Epithelial cell of proximal tubule (primary cell): ENCODE results near the gene LRBA. TPM values are rescaled to one million over a fixed set of nuclear protein-coding genes. Genes with fewer than 3 reads are reported as not detected.
"Not testable (repeated sequence)": the region's sequence is repeated elsewhere in the genome, so short reads cannot be mapped to it uniquely, and the experiment has no call there.

ENCODE experiments used
- DNase-seq: peaks from one replicate; pipeline ENCODE4 v3.0.0-alpha.2; 2011; ENCODE audit warnings: low read depth
- H3K4me3 ChIP-seq: 2 replicates; pipeline ENCODE4 v1.5.1; 2011; ENCODE audit warnings: low read depth, mild to moderate bottlenecking, low read length
- CTCF ChIP-seq: conservative IDR thresholded peaks from 2 replicates; pipeline ENCODE4 v1.5.1; 2012; ENCODE audit warnings: low read depth, mild to moderate bottlenecking, low read length
- total RNA-seq: library from RNA; depleted of rRNA; stranded (reverse); fragments of >200 nt; gene quantifications from 2 replicates; pipeline ENCODE4 v1.2.3, GENCODE V29; 2015

LRBA gene
- total RNA-seq, 1 donor from 2014 or later: 58.9 TPM

GRCh38 chr4:150562250-150562649 lies 452.8 kb downstream of the LRBA start:
- no peak for TF ChIP-seq CTCF
- H3K4me3 ChIP-seq: no peak overlapping the region
- DNase-seq: no peak

DNA sequence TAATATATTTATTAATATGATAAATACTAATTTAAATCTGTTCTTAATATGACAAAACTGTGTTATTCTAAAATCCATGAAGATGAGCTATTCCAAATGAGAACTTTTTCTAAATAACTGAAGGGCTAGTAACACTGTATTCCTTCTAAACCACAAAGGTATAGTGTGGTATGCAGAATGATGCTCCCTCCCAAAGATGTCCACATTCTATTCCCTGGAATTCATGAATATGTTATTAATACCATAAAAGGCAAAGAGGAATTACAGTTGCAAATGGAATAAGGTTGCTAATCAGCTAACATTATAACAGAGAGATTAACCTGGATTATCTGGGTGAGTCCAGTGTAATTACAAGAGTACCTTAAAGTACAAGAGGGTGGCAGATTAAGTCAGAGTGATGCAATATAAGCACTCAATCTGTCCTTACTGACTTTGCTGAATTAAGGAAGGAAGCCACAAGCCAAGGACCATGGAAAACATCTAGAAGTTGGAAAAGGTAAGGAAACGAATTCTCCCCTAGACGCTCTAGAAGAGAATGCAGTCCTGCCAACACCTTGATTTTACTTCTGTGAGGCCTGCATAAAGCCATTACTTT lies 453.8 kb downstream of the LRBA start:
- H3K4me3 ChIP-seq: no peak overlapping the region
- no peak for TF ChIP-seq CTCF
- no peak for DNase-seq

- not testable (repeated sequence) for H3K4me3 ChIP-seq, DNase-seq
Observed at GRCh38 chr4:150557811-150558210, 457.3 kb downstream of the LRBA start.

DNA sequence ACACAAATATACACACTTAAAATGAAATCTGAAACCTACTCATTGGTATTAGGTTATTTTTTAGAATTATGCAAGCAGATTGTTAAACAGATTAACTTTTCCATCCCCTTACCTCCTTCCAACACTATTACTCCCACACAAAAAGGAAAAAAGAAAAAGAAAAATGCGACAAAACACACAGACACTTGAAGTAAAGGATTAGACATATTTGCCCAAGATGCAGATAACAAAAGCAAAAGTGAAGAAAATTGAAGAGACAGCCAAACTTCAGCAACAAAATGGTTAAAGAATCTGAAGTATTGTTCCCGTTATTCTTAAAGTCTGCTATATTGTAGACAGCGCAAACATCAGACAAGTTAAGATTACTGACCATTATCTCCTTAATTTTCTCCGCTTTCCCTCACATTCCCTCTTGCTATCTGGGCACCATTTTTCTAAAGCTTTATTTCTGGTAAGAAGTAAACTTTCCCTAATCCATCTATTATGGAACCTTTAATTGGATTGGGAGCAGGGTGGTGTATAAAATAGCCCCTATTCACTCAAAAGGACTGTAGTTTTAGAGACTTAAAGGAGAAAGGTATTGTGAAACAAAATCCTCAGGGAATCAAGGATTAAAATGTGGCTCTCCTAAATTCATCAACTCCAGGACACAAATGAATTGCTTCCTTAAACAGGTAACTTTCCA lies 467.8 kb downstream of the LRBA start:
- TF ChIP-seq CTCF: no peak
- no peak for DNase-seq
- H3K4me3 ChIP-seq: no peak overlapping the region

GRCh38 chr4:150546286-150546685 lies 468.8 kb downstream of the LRBA start:
- DNase-seq: no peak
- TF ChIP-seq CTCF: no peak
- no peak overlapping the region for H3K4me3 ChIP-seq

DNA sequence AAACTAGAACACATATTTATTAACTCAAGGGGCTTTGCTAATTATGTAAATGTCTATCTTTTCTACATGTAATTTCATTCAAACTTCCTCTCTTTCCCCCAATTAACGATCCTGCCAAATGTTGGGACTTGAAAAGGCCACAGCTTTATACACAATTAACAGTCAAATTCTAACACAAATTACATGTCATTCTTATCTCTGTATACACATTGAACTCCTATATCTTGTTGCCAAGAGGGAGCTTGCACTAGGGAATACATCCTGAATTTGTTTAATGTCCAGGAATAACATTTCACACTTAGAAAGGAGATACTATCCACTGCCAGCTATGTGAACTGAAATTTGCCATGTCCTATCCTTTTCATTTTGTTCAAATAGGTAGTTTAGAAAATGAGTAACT lies 472.0 kb downstream of the LRBA start:
- H3K4me3 ChIP-seq: no peak overlapping the region
- no peak for TF ChIP-seq CTCF
- no peak for DNase-seq

DNA sequence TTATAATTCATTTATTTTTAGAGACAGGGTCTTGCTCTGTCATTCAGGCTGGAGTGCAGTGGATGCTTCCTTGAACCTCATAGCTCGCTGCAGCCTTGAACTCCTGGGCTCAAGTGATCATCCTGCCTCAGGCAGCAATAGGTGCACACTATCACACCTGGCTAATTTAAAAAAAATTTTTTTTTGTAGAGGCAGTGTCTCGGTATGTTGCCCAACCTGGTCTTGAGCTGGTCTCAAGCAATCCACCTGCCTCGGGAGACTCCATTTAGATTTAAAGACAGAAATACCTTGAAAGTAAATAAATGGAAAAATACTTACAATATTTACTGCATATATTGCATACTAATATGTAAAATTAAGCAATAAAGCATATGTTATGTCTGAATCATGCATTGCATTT lies 473.4 kb downstream of the LRBA start:
- no peak for TF ChIP-seq CTCF
- H3K4me3 ChIP-seq: no peak overlapping the region

More for the DNA sequence above, 473.4 kb downstream of the LRBA start:
- no peak for DNase-seq
